ENCODE results near the gene YBX3.

YBX3 gene

GRCh38 chr12:10669533-10669932 lies 53.6 kb downstream of the YBX3 start:
- no peak for DNase-seq (ENCODE audit: low read depth)

GRCh38 chr12:10668526-10668925 lies 54.6 kb downstream of the YBX3 start:
- no peak for DNase-seq (ENCODE audit: low read depth)

GRCh38 chr12:10667581-10667980 lies 55.5 kb downstream of the YBX3 start:
- DNase-seq (ENCODE audit: low read depth): no peak

- no peak for DNase-seq (ENCODE audit: low read depth)
Observed at GRCh38 chr12:10664499-10664898, 58.6 kb downstream of the YBX3 start.

GRCh38 chr12:10663869-10664268 lies 59.3 kb downstream of the YBX3 start:
- DNase-seq (ENCODE audit: low read depth): no peak

GRCh38 chr12:10661338-10661737 lies 61.8 kb downstream of the YBX3 start:
- DNase-seq (ENCODE audit: low read depth): peak; percentile 61

GRCh38 chr12:10654003-10654402 lies 69.1 kb downstream of the YBX3 start:
- no peak for DNase-seq (ENCODE audit: low read depth)

GRCh38 chr12:10652192-10652591 lies 70.9 kb downstream of the YBX3 start:
- DNase-seq (ENCODE audit: low read depth): peak; percentile 0

All from EH (cell line).